Activated B cell treated with CpG ODN at 0.5 μM for 24 hours (primary cell): ENCODE measurements around the gene SEMA6A. TPM values are rescaled to one million over a fixed set of nuclear protein-coding genes. Genes with fewer than 3 reads are reported as not detected.

Experiments used
- ATAC-seq: fragments of 200-7000 bp; cut with Tn5 transposase; one replicate; pipeline ENCODE4 v1.10.0; 2021; ENCODE audit warnings: low read depth, mild to moderate bottlenecking, moderate library complexity
- CTCF ChIA-PET: fragments of 350-600 bp; sonication (Branson Sonifier 250); formaldehyde crosslinking; loops from one replicate; lab custom pipeline; 2021; ENCODE audit warnings: antibody characterized with exemption; lab: Charles Lee
- POLR2A ChIA-PET: fragments of 350-600 bp; sonication (Branson Sonifier 250); formaldehyde crosslinking; loops from one replicate; lab custom pipeline; 2021; ENCODE audit warnings: antibody characterized with exemption; lab: Charles Lee
- DNase-seq: peaks from one replicate; pipeline ENCODE4 v3.0.0; 2022
- H3K27ac Mint-ChIP-seq: one replicate; pipeline ENCODE4 v1.8.0; 2020; ENCODE audit warnings: mixed read lengths
- H3K27me3 Mint-ChIP-seq: one replicate; pipeline ENCODE4 v1.8.0; 2021; ENCODE audit warnings: mixed read lengths
- H3K36me3 Mint-ChIP-seq: one replicate; pipeline ENCODE4 v1.8.0; 2021; ENCODE audit warnings: low read depth, mixed read lengths
- H3K4me1 Mint-ChIP-seq: one replicate; pipeline ENCODE4 v1.8.0; 2021; ENCODE audit warnings: mixed read lengths
- H3K4me3 Mint-ChIP-seq: one replicate; pipeline ENCODE4 v1.8.0; 2020; ENCODE audit warnings: mild to moderate bottlenecking, mixed read lengths
- H3K9me3 Mint-ChIP-seq: one replicate; pipeline ENCODE4 v1.8.0; 2020; ENCODE audit warnings: mixed read lengths
- intact Hi-C: fragments of 100-400 bp; cut with micrococcal nuclease; formaldehyde crosslinking; loops from one replicate; pipeline ENCODE4 v1.15.1; 2024
- total RNA-seq: library from RNA; stranded (reverse); gene quantifications from 2 replicates; pipeline ENCODE4 v1.2.3, GENCODE V29; 2022
- TF ChIP-seq, protein P1 (sequence below): fragments of 200-600 bp; IDR thresholded peaks from one replicate; pipeline ENCODE4 v1.8.0; 2022; ENCODE audit warnings: antibody characterized with exemption, mild to moderate bottlenecking

Gene SEMA6A
- total RNA-seq, 1 donor from 2014 or later, result 0.20 TPM

DNA sequence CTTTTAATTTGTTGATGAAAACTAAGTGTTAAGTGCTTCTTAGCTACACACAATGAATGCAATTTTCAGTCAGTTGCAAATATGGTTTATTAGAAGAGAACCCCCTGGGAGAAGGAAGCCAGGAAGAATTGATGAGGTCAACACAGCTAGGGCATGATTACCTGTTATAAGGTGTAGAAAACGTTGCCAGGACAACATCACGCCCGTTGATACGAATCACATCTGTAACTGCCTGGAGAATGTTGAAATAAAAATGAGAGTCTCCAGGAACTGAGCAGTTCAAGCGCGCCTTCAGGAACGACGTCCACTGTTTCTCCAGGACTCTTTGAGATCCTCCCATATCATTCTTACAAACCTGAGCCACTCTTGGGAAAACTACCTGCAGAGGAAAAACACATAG lies 88.0 kb downstream of the SEMA6A start:
- TF ChIP-seq, protein P1, sequence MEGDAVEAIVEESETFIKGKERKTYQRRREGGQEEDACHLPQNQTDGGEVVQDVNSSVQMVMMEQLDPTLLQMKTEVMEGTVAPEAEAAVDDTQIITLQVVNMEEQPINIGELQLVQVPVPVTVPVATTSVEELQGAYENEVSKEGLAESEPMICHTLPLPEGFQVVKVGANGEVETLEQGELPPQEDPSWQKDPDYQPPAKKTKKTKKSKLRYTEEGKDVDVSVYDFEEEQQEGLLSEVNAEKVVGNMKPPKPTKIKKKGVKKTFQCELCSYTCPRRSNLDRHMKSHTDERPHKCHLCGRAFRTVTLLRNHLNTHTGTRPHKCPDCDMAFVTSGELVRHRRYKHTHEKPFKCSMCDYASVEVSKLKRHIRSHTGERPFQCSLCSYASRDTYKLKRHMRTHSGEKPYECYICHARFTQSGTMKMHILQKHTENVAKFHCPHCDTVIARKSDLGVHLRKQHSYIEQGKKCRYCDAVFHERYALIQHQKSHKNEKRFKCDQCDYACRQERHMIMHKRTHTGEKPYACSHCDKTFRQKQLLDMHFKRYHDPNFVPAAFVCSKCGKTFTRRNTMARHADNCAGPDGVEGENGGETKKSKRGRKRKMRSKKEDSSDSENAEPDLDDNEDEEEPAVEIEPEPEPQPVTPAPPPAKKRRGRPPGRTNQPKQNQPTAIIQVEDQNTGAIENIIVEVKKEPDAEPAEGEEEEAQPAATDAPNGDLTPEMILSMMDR, result no peak
- ChIA-PET CTCF (no interaction called here), POLR2A (no interaction called here)
- no peaks in the 10 kb centered on the region for H3K9me3 Mint-ChIP-seq
- ATAC-seq (no peak), DNase-seq (no peak)
- H3K4me1 Mint-ChIP-seq, result peaks cover 3% of the 10 kb centered on the region
- no peaks in the 10 kb centered on the region for H3K36me3 Mint-ChIP-seq
- no peak overlapping the region for H3K27ac Mint-ChIP-seq
- intact Hi-C loops, result no loop called here
- H3K27me3 Mint-ChIP-seq, result no peaks in the 10 kb centered on the region
- no peak overlapping the region for H3K4me3 Mint-ChIP-seq

DNA sequence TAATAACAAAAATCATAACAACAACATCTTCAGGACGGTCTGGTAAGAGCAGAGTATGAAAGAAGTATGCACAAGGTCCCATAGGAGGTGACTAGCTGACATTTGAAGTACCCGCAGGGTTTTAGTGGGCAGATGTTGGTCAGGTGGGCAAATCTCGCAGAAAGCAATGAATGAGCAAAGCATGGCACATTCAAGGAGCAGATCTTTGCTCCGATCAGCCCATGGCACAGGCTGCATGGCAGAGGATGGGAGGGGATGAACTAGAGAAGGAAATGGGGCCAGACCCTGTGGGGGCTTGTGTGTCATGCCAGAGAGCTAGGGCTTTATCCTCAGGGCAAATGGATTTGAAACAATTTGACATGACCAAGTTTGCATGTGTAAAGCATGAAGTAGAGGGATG lies 90.0 kb downstream of the SEMA6A start:
- DNase-seq (no peak), ATAC-seq (no peak)
- Mint-ChIP-seq H3K27me3 (no peaks in the 10 kb centered on the region), H3K4me3 (no peak overlapping the region), H3K9me3 (no peaks in the 10 kb centered on the region), H3K27ac (no peak overlapping the region), H3K36me3 (no peaks in the 10 kb centered on the region), H3K4me1 (no peaks in the 10 kb centered on the region)
- intact Hi-C loops, result no loop called here
- CTCF ChIA-PET, result no interaction called here
- POLR2A ChIA-PET, result no interaction called here
- TF ChIP-seq, protein P1, result no peak

DNA sequence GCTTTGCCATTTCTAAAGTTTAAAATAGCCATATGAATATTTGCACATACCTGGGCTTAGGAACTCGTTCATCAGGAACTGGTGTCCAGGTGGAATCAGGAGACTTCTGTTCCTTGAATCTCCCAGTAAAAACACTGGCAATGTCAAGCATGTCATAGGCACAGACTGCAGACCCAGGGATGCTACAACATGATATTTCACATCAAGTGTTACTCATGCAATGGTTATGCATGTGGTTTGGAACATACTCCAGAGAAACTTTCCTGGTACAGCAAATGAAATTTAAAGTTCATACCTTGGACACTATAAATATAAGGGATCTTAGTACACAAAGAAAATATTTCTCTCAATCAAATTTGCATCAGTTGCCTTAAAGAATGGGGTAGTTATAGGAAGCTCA lies 92.2 kb downstream of the SEMA6A start:
- H3K36me3 Mint-ChIP-seq, result peaks cover 8% of the 10 kb centered on the region
- TF ChIP-seq, protein P1, result no peak
- intact Hi-C loops, result no loop called here

DNA sequence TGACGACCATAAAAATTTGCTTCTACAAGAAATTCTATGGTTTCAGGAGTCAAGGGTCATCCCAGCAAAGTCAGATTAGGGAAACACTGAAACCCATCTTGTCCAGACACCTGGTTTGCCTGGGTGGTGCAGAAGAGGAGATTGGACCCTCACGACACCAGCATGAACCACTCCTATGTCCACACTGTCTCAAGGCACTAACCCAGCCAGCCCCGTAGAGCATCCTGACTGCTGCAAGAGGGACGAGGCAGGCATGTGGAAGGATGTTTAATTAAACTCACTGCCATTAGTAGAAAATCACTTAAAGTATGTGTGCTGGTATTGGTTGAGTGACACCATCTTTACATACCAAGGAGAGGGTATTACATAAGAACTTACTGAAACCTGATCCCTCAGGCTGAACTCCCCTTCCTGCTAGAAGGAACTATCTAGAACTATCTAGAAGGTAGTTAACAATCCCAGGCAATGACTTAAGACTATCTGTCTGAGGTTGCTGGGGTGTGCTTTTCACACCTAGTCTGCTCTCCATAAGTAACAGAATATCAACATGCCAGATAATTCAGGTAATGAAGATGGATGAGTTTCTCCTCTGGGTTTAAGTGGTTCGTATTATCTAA lies 93.6 kb downstream of the SEMA6A start:
- intact Hi-C loops, result no loop called here
- CTCF ChIA-PET, result no interaction called here
- H3K4me1 Mint-ChIP-seq, result no peaks in the 10 kb centered on the region
- H3K27me3 Mint-ChIP-seq, result no peaks in the 10 kb centered on the region
- peaks cover 18% of the 10 kb centered on the region for H3K36me3 Mint-ChIP-seq
- POLR2A ChIA-PET, result no interaction called here
- no peak overlapping the region for H3K27ac Mint-ChIP-seq
- peaks cover 11% of the 10 kb centered on the region for H3K9me3 Mint-ChIP-seq
- ATAC-seq (no peak), DNase-seq (no peak)
- no peak overlapping the region for H3K4me3 Mint-ChIP-seq
- TF ChIP-seq, protein P1, result no peak

More for the DNA sequence above, 92.2 kb downstream of the SEMA6A start:
- ATAC-seq (no peak), DNase-seq (no peak)
- Mint-ChIP-seq H3K4me3 (no peak overlapping the region), H3K9me3 (peaks cover 3% of the 10 kb centered on the region), H3K4me1 (no peaks in the 10 kb centered on the region), H3K27me3 (no peaks in the 10 kb centered on the region), H3K27ac (no peak overlapping the region)
- ChIA-PET POLR2A (no interaction called here), CTCF (no interaction called here)

DNA sequence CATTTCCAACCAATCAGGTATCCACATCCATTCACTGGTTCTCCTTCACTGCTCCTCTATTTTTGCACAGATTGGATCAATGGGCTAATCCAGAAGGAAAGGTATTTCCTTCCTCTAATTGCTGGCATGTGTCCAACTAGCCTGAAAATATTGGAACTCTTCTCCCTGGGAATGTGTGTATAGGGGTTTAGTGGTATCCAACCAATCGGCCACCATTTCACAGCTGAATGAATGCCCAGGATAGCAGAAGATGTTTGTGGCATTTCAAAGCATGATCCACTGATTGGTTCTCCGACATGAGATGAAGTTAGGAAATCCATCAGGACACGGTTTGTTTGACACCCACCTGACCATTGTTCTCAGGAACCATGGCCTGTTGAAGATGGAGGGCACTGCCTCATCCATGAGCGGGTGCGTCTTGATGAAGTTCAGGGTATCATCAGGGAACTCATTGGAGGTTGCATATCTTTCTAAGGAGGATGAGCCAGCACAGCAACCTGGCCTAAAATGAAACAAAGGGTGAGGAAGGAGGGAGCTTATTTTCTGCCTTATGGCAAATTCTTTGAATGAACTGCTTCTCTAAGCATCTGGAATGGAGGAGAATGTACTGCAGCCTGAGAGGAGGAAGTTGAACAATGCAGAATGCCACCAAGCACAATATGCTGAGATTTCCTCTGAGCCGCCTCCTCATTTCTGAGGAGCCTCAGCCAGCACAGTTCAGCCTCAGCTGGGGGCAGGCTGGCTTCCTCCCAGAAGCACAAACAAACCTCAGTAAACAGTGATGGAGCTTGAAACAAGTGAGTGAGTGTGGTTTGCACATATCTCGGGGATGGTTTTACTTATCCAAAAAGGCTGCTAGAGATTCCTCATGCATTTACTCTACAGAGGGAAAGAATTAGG lies 94.6 kb downstream of the SEMA6A start:
- H3K36me3 Mint-ChIP-seq, result peaks cover 19% of the 10 kb centered on the region
- H3K9me3 Mint-ChIP-seq, result peaks cover 16% of the 10 kb centered on the region
- intact Hi-C loops, result no loop called here
- H3K4me1 Mint-ChIP-seq, result no peaks in the 10 kb centered on the region
- no peak overlapping the region for H3K4me3 Mint-ChIP-seq
- no peak for ATAC-seq
- no peak for DNase-seq
- no peak overlapping the region for H3K27ac Mint-ChIP-seq
- TF ChIP-seq, protein P1, result no peak
- ChIA-PET CTCF (no interaction called here), POLR2A (no interaction called here)
- H3K27me3 Mint-ChIP-seq, result no peaks in the 10 kb centered on the region
